ENCODE data around the gene CNGA3. TPM values are rescaled to one million over a fixed set of nuclear protein-coding genes. Genes with fewer than 3 reads are reported as not detected.
A peak's percentile ranks its signal among the peaks of the same experiment; 100 is the strongest.

Gene CNGA3
- total and polyA plus RNA-seq, 2 of the 8 experiments (the other 6 are each of a cell fraction or from before 2014, with no cell fraction given): 0.02 TPM; not detected in 1

GRCh38 chr2:98359986-98360385, 13.7 kb downstream of the CNGA3 start:
- no peak overlapping the region for H4K8ac ChIP-seq (ENCODE audit: extremely low read depth, insufficient read depth, low read length)
- H3K23me2 ChIP-seq (ENCODE audit: low read depth, low read length): no peaks in the 10 kb centered on the region
- no peaks in the 10 kb centered on the region for H3K4me1 ChIP-seq (replicated peaks in 1 of 4; ENCODE audit: control insufficient read depth in 3 of 4, insufficient read depth in 4 of 4, low read length in 3 of 4)
- TF ChIP-seq GTF2F1 (IDR thresholded peaks at IDR 0.05; ENCODE audit: borderline replicate concordance, low read depth, low read length) (no peak), TCF12 (IDR thresholded peaks at IDR 0.05; ENCODE audit: low read depth, low read length) (no peak), POLR2A (IDR thresholded peaks at IDR 0.05; ENCODE audit: control extremely low read depth in 1 of 2, low read depth in 2 of 2, low read length in 2 of 2) (no peak), CHD2 (IDR thresholded peaks at IDR 0.05; ENCODE audit: low read length) (no peak), KDM1A (IDR thresholded peaks at IDR 0.05; ENCODE audit: borderline replicate concordance, low read length) (no peak), MAFK (IDR thresholded peaks at IDR 0.05; ENCODE audit: low read depth, low read length) (no peak), KDM5A (IDR thresholded peaks at IDR 0.05; ENCODE audit: low read length) (no peak), POLR2AphosphoS5 (IDR thresholded peaks at IDR 0.05; ENCODE audit: low read depth, low read length) (no peak), RAD21 (IDR thresholded peaks at IDR 0.05 in 1 of 2, conservative IDR thresholded peaks at IDR 0.05 in 1 of 2; ENCODE audit: low read depth in 2 of 2, low read length in 2 of 2) (no peak), SP1 (IDR thresholded peaks at IDR 0.05; ENCODE audit: low read depth, low read length) (no peak), HDAC2 (IDR thresholded peaks at IDR 0.05; ENCODE audit: borderline replicate concordance in 1 of 2, low read depth in 2 of 2, low read length in 2 of 2) (no peak), TAF7 (optimal IDR thresholded peaks at IDR 0.05; ENCODE audit: borderline replicate concordance, low read depth, low read length) (no peak), ATF3 (IDR thresholded peaks at IDR 0.05; ENCODE audit: insufficient read depth, low read depth, low read length) (no peak), SIX5 (IDR thresholded peaks at IDR 0.05; ENCODE audit: low read depth, low read length) (no peak)

More at GRCh38 chr2:98359986-98360385, 13.7 kb downstream of the CNGA3 start:
- Histone ChIP-seq H2BK15ac (ENCODE audit: low read length) (no peak overlapping the region), H3K79me1 (ENCODE audit: low read depth, low read length) (no peaks in the 10 kb centered on the region), H2BK20ac (ENCODE audit: low read length) (no peak overlapping the region), H3K79me2 (ENCODE audit: control insufficient read depth in 1 of 2, insufficient read depth in 2 of 2, low read length in 2 of 2) (no peaks in the 10 kb centered on the region), H4K5ac (ENCODE audit: insufficient read length, low read depth, low read length) (no peak overlapping the region), H2BK5ac (ENCODE audit: low read depth, low read length) (no peak overlapping the region), H3K9ac (replicated peaks in 1 of 4; ENCODE audit: extremely low read depth in 1 of 4, low read depth in 3 of 4, low read length in 3 of 4) (no peak overlapping the region), H2BK120ac (replicated peaks; ENCODE audit: low read depth, low read length) (no peak overlapping the region), H2AFZ (ENCODE audit: low read length) (no peak overlapping the region), H3K4ac (replicated peaks; ENCODE audit: insufficient read length, low read depth, low read length) (no peak overlapping the region), H3K23ac (ENCODE audit: insufficient read length) (no peak overlapping the region), H3K27ac (ENCODE audit: low read depth, low read length) (no peak overlapping the region), H3K14ac (ENCODE audit: insufficient read length) (no peak overlapping the region), H3K56ac (replicated peaks; ENCODE audit: insufficient read length, low read depth, low read length) (no peak overlapping the region), H3K9me3 (ENCODE audit: insufficient read depth in 2 of 2, low read depth in 1 of 2, low read length in 1 of 2) (no peaks in the 10 kb centered on the region), H3K4me2 (ENCODE audit: insufficient read depth in 1 of 2, low read depth in 2 of 2, low read length in 2 of 2) (no peak overlapping the region), H4K91ac (replicated peaks; ENCODE audit: insufficient read length, low read length) (no peak overlapping the region), H2BK12ac (ENCODE audit: low read depth, low read length) (no peak overlapping the region), H3K18ac (ENCODE audit: extremely low read depth, low read length) (no peak overlapping the region), H3K36me3 (ENCODE audit: control insufficient read depth in 2 of 4, insufficient read depth in 4 of 4, low read length in 3 of 4) (no peaks in the 10 kb centered on the region), H3K27me3 (replicated peaks in 1 of 4; ENCODE audit: control insufficient read depth in 3 of 4, extremely low read depth in 1 of 4, insufficient read depth in 3 of 4, low read length in 3 of 4) (peaks cover 0 to 1% (median 0%) of the 10 kb centered on the region in 4 experiments; a peak in 2 of 7 replicates), H2AK5ac (ENCODE audit: low read depth, low read length) (no peak overlapping the region), H4K20me1 (replicated peaks in 1 of 2; ENCODE audit: control insufficient read depth in 1 of 2, insufficient read depth in 2 of 2, low read length in 2 of 2) (no peaks in the 10 kb centered on the region), H3K4me3 (ENCODE audit: extremely low read depth in 1 of 4, insufficient read depth in 2 of 4, low read depth in 3 of 4, low read length in 4 of 4) (no peak overlapping the region)
- no peak for FAIRE-seq
- ChIA-PET CTCF (ENCODE audit: partially characterized antibody) (interaction anchor here (1.0 to 1.7 kb wide), 3 partner anchors 12 to 48 kb away, joined by 3 to 4 read pairs (median 3); no protein-coding TSS in a partner anchor), POLR2A (ENCODE audit: partially characterized antibody) (interaction anchor here (1.0 kb wide), 1 partner anchor 12 kb away, joined by 3 read pairs; no protein-coding TSS in a partner anchor)
- 100% methylated on average over 1 of the region's 1 CpG; no CpG with 5 or more reads in 1 of the 2 experiments for WGBS, 2 experiments (ENCODE audit: extremely low coverage in 1 of 2, insufficient coverage in 1 of 2, insufficient read length in 1 of 2, insufficient replicate concordance in 2 of 2, low coverage in 1 of 2, low lambda C conversion rate in 2 of 2, missing lambda C conversion rate in 1 of 2)
- peak in 1 of 2 experiments; percentile 23 for DNase-seq (ENCODE audit: low read depth in 1 of 2, low spot score in 2 of 2)
